Measurements from ENCODE around the gene APLP2. TPM values are rescaled to one million over a fixed set of nuclear protein-coding genes. Genes with fewer than 3 reads are reported as not detected.

APLP2 gene
- total and polyA plus RNA-seq, 2 of the 13 experiments (the other 11 are each of a cell fraction or from before 2014, with no cell fraction given), result 315 to 594 TPM

DNA sequence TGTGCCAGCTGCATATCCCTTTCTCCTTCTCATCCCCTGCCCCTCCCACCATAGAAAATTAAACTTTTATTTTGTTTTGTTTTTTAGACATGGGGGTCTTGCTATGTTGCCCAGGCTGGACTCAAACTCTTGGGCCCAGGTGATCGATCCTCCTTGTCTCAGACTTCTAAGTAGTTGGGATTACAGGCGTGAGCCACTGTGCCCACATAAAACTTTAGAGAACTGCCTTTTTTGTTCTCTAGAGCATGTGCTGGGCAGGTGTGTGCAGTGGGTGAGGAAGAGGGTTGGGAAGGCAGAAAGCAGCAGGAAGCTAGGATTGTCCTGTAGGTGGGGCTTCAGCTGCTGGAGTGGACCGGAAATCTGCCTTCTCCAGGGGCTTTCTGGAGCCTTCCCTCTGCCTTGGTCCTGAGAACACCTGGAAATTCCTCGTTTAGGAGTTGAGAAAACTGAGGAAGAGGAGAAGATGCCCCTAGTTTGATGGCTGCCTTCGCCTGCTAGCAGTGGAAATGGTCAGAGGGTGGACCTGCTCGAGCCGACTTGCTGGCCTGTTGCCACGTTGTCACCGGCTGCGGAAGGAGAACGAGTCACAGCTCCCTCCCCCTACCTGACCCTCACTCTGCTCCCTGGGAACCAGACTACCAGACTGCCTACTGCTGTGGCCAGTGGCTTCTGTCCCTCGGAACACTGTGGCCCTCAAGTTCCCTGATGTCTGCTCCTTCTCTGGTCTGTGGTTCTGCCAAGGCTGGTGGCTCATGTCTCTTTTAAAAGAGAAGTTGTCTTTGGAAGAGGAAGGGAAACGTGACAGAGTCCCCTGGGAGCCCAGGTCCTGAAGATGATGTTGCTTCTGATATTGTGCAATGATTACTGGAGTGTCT is 93.9 kb downstream of the APLP2 start (continued):
- TF ChIP-seq, protein P1, sequence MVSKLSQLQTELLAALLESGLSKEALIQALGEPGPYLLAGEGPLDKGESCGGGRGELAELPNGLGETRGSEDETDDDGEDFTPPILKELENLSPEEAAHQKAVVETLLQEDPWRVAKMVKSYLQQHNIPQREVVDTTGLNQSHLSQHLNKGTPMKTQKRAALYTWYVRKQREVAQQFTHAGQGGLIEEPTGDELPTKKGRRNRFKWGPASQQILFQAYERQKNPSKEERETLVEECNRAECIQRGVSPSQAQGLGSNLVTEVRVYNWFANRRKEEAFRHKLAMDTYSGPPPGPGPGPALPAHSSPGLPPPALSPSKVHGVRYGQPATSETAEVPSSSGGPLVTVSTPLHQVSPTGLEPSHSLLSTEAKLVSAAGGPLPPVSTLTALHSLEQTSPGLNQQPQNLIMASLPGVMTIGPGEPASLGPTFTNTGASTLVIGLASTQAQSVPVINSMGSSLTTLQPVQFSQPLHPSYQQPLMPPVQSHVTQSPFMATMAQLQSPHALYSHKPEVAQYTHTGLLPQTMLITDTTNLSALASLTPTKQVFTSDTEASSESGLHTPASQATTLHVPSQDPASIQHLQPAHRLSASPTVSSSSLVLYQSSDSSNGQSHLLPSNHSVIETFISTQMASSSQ (IDR thresholded peaks at IDR 0.05; ENCODE audit: low read depth), result no peak
- TF ChIP-seq, protein P1 (CRISPR knock-in tag; IDR thresholded peaks at IDR 0.05; ENCODE audit: borderline replicate concordance), result no peak
- TF ChIP-seq PHF5A (CRISPR knock-in tag; IDR thresholded peaks at IDR 0.05; ENCODE audit: low read depth, unreplicated experiment), result no peak
- TF ChIP-seq, protein P2, sequence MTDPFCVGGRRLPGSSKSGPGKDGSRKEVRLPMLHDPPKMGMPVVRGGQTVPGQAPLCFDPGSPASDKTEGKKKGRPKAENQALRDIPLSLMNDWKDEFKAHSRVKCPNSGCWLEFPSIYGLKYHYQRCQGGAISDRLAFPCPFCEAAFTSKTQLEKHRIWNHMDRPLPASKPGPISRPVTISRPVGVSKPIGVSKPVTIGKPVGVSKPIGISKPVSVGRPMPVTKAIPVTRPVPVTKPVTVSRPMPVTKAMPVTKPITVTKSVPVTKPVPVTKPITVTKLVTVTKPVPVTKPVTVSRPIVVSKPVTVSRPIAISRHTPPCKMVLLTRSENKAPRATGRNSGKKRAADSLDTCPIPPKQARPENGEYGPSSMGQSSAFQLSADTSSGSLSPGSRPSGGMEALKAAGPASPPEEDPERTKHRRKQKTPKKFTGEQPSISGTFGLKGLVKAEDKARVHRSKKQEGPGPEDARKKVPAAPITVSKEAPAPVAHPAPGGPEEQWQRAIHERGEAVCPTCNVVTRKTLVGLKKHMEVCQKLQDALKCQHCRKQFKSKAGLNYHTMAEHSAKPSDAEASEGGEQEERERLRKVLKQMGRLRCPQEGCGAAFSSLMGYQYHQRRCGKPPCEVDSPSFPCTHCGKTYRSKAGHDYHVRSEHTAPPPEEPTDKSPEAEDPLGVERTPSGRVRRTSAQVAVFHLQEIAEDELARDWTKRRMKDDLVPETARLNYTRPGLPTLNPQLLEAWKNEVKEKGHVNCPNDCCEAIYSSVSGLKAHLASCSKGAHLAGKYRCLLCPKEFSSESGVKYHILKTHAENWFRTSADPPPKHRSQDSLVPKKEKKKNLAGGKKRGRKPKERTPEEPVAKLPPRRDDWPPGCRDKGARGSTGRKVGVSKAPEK (CRISPR knock-in tag; IDR thresholded peaks at IDR 0.05; ENCODE audit: borderline replicate concordance), result no peak
- no peak for TF ChIP-seq TCF7L2 (IDR thresholded peaks at IDR 0.05; ENCODE audit: low read depth, low read length)
- TF ChIP-seq SP1 (IDR thresholded peaks at IDR 0.05), result no peak
- no peak for TF ChIP-seq SP1 (CRISPR knock-in tag; IDR thresholded peaks at IDR 0.05)
- TF ChIP-seq, protein P3, sequence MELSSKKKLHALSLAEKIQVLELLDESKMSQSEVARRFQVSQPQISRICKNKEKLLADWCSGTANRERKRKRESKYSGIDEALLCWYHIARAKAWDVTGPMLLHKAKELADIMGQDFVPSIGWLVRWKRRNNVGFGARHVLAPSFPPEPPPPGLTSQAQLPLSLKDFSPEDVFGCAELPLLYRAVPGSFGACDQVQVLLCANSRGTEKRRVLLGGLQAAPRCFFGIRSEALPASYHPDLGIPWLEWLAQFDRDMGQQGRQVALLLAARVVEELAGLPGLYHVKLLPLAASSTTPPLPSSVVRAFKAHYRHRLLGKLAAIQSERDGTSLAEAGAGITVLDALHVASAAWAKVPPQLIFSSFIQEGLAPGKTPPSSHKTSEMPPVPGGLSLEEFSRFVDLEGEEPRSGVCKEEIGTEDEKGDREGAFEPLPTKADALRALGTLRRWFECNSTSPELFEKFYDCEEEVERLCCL (CRISPR knock-in tag; IDR thresholded peaks at IDR 0.05; ENCODE audit: borderline replicate concordance), result no peak
- no peak; the same call in 1 of the 2 replicates for TF ChIP-seq NR2F2 (IDR thresholded peaks at IDR 0.05; ENCODE audit: borderline replicate concordance, low read depth)
- TF ChIP-seq, protein P4, sequence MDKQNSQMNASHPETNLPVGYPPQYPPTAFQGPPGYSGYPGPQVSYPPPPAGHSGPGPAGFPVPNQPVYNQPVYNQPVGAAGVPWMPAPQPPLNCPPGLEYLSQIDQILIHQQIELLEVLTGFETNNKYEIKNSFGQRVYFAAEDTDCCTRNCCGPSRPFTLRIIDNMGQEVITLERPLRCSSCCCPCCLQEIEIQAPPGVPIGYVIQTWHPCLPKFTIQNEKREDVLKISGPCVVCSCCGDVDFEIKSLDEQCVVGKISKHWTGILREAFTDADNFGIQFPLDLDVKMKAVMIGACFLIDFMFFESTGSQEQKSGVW (CRISPR knock-in tag; IDR thresholded peaks at IDR 0.05; ENCODE audit: borderline replicate concordance), result no peak
- no peak for TF ChIP-seq ZNF605 (CRISPR knock-in tag; IDR thresholded peaks at IDR 0.05)
- TF ChIP-seq, protein P5, sequence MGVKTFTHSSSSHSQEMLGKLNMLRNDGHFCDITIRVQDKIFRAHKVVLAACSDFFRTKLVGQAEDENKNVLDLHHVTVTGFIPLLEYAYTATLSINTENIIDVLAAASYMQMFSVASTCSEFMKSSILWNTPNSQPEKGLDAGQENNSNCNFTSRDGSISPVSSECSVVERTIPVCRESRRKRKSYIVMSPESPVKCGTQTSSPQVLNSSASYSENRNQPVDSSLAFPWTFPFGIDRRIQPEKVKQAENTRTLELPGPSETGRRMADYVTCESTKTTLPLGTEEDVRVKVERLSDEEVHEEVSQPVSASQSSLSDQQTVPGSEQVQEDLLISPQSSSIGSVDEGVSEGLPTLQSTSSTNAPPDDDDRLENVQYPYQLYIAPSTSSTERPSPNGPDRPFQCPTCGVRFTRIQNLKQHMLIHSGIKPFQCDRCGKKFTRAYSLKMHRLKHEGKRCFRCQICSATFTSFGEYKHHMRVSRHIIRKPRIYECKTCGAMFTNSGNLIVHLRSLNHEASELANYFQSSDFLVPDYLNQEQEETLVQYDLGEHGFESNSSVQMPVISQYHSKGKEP (CRISPR knock-in tag; IDR thresholded peaks at IDR 0.05), result no peak
- no peak for TF ChIP-seq ZNF841 (CRISPR knock-in tag; IDR thresholded peaks at IDR 0.05; ENCODE audit: borderline replicate concordance)
- TF ChIP-seq RAD21 (CRISPR knock-in tag; IDR thresholded peaks at IDR 0.05), result no peak
- 0 out of 2 replicates have a peak, but pooled peaks have one; percentile 56 for TF ChIP-seq ZNF557 (CRISPR knock-in tag; IDR thresholded peaks at IDR 0.05)
- TF ChIP-seq GABPB1 (CRISPR knock-in tag; IDR thresholded peaks at IDR 0.05), result peak; percentile 81
- TF ChIP-seq ZNF674 (CRISPR knock-in tag; IDR thresholded peaks at IDR 0.05; ENCODE audit: low read depth), result no peak
- TF ChIP-seq EED (CRISPR knock-in tag; IDR thresholded peaks at IDR 0.05), result no peak
- TF ChIP-seq ZNF615 (CRISPR knock-in tag; IDR thresholded peaks at IDR 0.05; ENCODE audit: borderline replicate concordance), result no peak

Data from HepG2 (cell line).